ENCODE data around the gene STARD8. TPM values are rescaled to one million over a fixed set of nuclear protein-coding genes. Genes with fewer than 3 reads are reported as not detected.
A peak's percentile ranks its signal among the peaks of the same experiment; 100 is the strongest.
"Not testable (repeated sequence)": the region's sequence is repeated elsewhere in the genome, so short reads cannot be mapped to it uniquely, and the experiment has no call there.

STARD8 gene
- total and polyA plus RNA-seq, 2 donors (not counting 1 experiment from before 2014, with no cell fraction given) = 0.33 to 0.54 TPM

GRCh38 chrX:68599256-68600152 lies 48.0 kb upstream of the STARD8 start:
- CTCF ChIA-PET = no interaction called here
- WGBS (ENCODE audit: insufficient coverage) = 100% methylated on average over 1 of the region's 3 CpGs
- no peaks in the 10 kb centered on the region for H3K27me3 Mint-ChIP-seq

GRCh38 chrX:68604216-68604615 lies 43.2 kb upstream of the STARD8 start:
- H3K27me3 ChIP-seq (replicated peaks in 1 of 4; ENCODE audit: control extremely low read depth in 1 of 4, control insufficient read depth in 3 of 4, insufficient read depth in 4 of 4, low read length in 3 of 4); H3K27ac ChIP-seq (ENCODE audit: low read length in 2 of 2); H3K4me1 ChIP-seq (ENCODE audit: control insufficient read depth in 2 of 2, insufficient read depth in 2 of 2, low read length in 2 of 2); H3K36me3 ChIP-seq (replicated peaks in 1 of 2; ENCODE audit: control extremely low read depth in 1 of 2, control insufficient read depth in 1 of 2, extremely low read depth in 1 of 2, insufficient read depth in 2 of 2, low read length in 1 of 2); H3K27me3 Mint-ChIP-seq; ATAC-seq (ENCODE audit: low read depth); CTCF ChIA-PET; H3K79me2 ChIP-seq (ENCODE audit: control insufficient read depth, insufficient read depth, low read length); H3K4me1 Mint-ChIP-seq; H3K9me3 ChIP-seq (ENCODE audit: control extremely low read depth in 1 of 3, control insufficient read depth in 2 of 3, insufficient read depth in 1 of 3, low read length in 2 of 3); H3K4me3 ChIP-seq (ENCODE audit: control extremely low read depth in 1 of 5, extremely low read depth in 1 of 5, insufficient read depth in 1 of 5, low read depth in 2 of 5, low read length in 4 of 5); H2AFZ ChIP-seq (ENCODE audit: insufficient read depth, low read depth, low read length, poor library complexity, severe bottlenecking); H3K4me3 Mint-ChIP-seq; H3K27ac Mint-ChIP-seq; H3K9ac ChIP-seq (ENCODE audit: low read length); H3K4me2 ChIP-seq (replicated peaks; ENCODE audit: low read depth, low read length, poor library complexity, severe bottlenecking); POLR2A ChIA-PET; H3K9me3 Mint-ChIP-seq (ENCODE audit: insufficient read depth); DNase-seq; intact Hi-C loops (cut with micrococcal nuclease); H4K20me1 ChIP-seq (ENCODE audit: control insufficient read depth, insufficient read depth, low read length, poor library complexity, severe bottlenecking): not testable (repeated sequence)
- no CpG with 5 or more reads among the region's 2 CpGs for WGBS (ENCODE audit: insufficient coverage)

More at GRCh38 chrX:68599256-68600152, 48.0 kb upstream of the STARD8 start:
- Histone ChIP-seq H3K4me2 (replicated peaks; ENCODE audit: low read depth, low read length, poor library complexity, severe bottlenecking) (no peak overlapping the region), H3K4me1 (ENCODE audit: control insufficient read depth in 2 of 2, insufficient read depth in 2 of 2, low read length in 2 of 2) (no peaks in the 10 kb centered on the region), H3K36me3 (replicated peaks in 1 of 2; ENCODE audit: control extremely low read depth in 1 of 2, control insufficient read depth in 1 of 2, extremely low read depth in 1 of 2, insufficient read depth in 2 of 2, low read length in 1 of 2) (no peaks in the 10 kb centered on the region), H3K4me3 (ENCODE audit: control extremely low read depth in 1 of 5, extremely low read depth in 1 of 5, insufficient read depth in 1 of 5, low read depth in 2 of 5, low read length in 4 of 5) (no peak overlapping the region), H3K9ac (ENCODE audit: low read length) (no peak overlapping the region), H4K20me1 (ENCODE audit: control insufficient read depth, insufficient read depth, low read length, poor library complexity, severe bottlenecking) (no peaks in the 10 kb centered on the region), H3K79me2 (ENCODE audit: control insufficient read depth, insufficient read depth, low read length) (no peaks in the 10 kb centered on the region), H3K27ac (ENCODE audit: low read length in 2 of 2) (no peak overlapping the region), H3K9me3 (ENCODE audit: control extremely low read depth in 1 of 3, control insufficient read depth in 2 of 3, insufficient read depth in 1 of 3, low read length in 2 of 3) (peaks cover 0 to 13% (median 0%) of the 10 kb centered on the region in 3 donors), H2AFZ (ENCODE audit: insufficient read depth, low read depth, low read length, poor library complexity, severe bottlenecking) (no peak overlapping the region), H3K27me3 (replicated peaks in 1 of 4; ENCODE audit: control extremely low read depth in 1 of 4, control insufficient read depth in 3 of 4, insufficient read depth in 4 of 4, low read length in 3 of 4) (no peaks in the 10 kb centered on the region)
- Mint-ChIP-seq H3K4me3 (no peak overlapping the region), H3K9me3 (ENCODE audit: insufficient read depth) (peaks cover 6% of the 10 kb centered on the region), H3K4me1 (no peaks in the 10 kb centered on the region), H3K27ac (no peak overlapping the region)
- DNase-seq (no peak), ATAC-seq (ENCODE audit: low read depth) (no peak)
- intact Hi-C loops (cut with micrococcal nuclease) = no loop called here
- POLR2A ChIA-PET = no interaction called here
- TF ChIP-seq EZH2 (IDR thresholded peaks at IDR 0.05; ENCODE audit: borderline replicate concordance, insufficient read depth, low read depth, low read length, poor library complexity, severe bottlenecking) (no peak), CTCF (IDR thresholded peaks at IDR 0.05) (peak; percentile 34)

- WGBS (ENCODE audit: insufficient coverage) = no CpG with 5 or more reads among the region's 3 CpGs
- H3K27ac ChIP-seq (ENCODE audit: low read length in 2 of 2); POLR2A ChIA-PET; DNase-seq; CTCF ChIA-PET; H3K27me3 Mint-ChIP-seq; H4K20me1 ChIP-seq (ENCODE audit: control insufficient read depth, insufficient read depth, low read length, poor library complexity, severe bottlenecking); intact Hi-C loops (cut with micrococcal nuclease); H3K27me3 ChIP-seq (replicated peaks in 1 of 4; ENCODE audit: control extremely low read depth in 1 of 4, control insufficient read depth in 3 of 4, insufficient read depth in 4 of 4, low read length in 3 of 4); H3K4me3 Mint-ChIP-seq; H3K79me2 ChIP-seq (ENCODE audit: control insufficient read depth, insufficient read depth, low read length); H3K9ac ChIP-seq (ENCODE audit: low read length); H3K4me1 Mint-ChIP-seq; ATAC-seq (ENCODE audit: low read depth); H3K27ac Mint-ChIP-seq; H3K9me3 ChIP-seq (ENCODE audit: control extremely low read depth in 1 of 3, control insufficient read depth in 2 of 3, insufficient read depth in 1 of 3, low read length in 2 of 3); H3K4me1 ChIP-seq (ENCODE audit: control insufficient read depth in 2 of 2, insufficient read depth in 2 of 2, low read length in 2 of 2); H3K4me2 ChIP-seq (replicated peaks; ENCODE audit: low read depth, low read length, poor library complexity, severe bottlenecking); H3K36me3 ChIP-seq (replicated peaks in 1 of 2; ENCODE audit: control extremely low read depth in 1 of 2, control insufficient read depth in 1 of 2, extremely low read depth in 1 of 2, insufficient read depth in 2 of 2, low read length in 1 of 2); H3K4me3 ChIP-seq (ENCODE audit: control extremely low read depth in 1 of 5, extremely low read depth in 1 of 5, insufficient read depth in 1 of 5, low read depth in 2 of 5, low read length in 4 of 5); H3K9me3 Mint-ChIP-seq (ENCODE audit: insufficient read depth); H2AFZ ChIP-seq (ENCODE audit: insufficient read depth, low read depth, low read length, poor library complexity, severe bottlenecking): not testable (repeated sequence)
These were observed 32.7 kb upstream of the STARD8 start for GRCh38 chrX:68614733-68615132.

Measured in B cell (primary cell).